GM10248 (cell line): ENCODE measurements around the gene BMP7.

Experiments used
- CTCF ChIA-PET: fragments of 300-600 bp; sonication (Branson Sonifier 250); formaldehyde crosslinking; extraction: SDS; loops from one replicate; lab custom pipeline; 2021; ENCODE audit warnings: antibody characterized with exemption; lab: Yijun Ruan, JAX
- POLR2A ChIA-PET: fragments of 350-650 bp; sonication (Branson Sonifier 250); formaldehyde crosslinking; extraction: SDS; loops from one replicate; lab custom pipeline; 2020; ENCODE audit warnings: antibody characterized with exemption; lab: Yijun Ruan, JAX
- DNase-seq: peaks from one replicate; pipeline ENCODE4 v3.0.0; 2012; ENCODE audit errors: extremely low spot score
- TF ChIP-seq, protein P1 (sequence below): IDR thresholded peaks from 2 replicates; pipeline ENCODE4 v1.5.1; 2012; ENCODE audit warnings: mild to moderate bottlenecking, low read depth; ENCODE audit errors: extremely low read depth, missing control alignments, control extremely low read depth

The BMP7 gene

GRCh38 chr20:57176842-57177241, 89.6 kb downstream of the BMP7 start:
- no peak for DNase-seq
- POLR2A ChIA-PET = no interaction called here
- CTCF ChIA-PET = interaction anchor here (0.9 to 1.4 kb wide), 3 partner anchors 12 to 24 kb away, joined by 3 read pairs; no protein-coding TSS in a partner anchor
- TF ChIP-seq, protein P1, sequence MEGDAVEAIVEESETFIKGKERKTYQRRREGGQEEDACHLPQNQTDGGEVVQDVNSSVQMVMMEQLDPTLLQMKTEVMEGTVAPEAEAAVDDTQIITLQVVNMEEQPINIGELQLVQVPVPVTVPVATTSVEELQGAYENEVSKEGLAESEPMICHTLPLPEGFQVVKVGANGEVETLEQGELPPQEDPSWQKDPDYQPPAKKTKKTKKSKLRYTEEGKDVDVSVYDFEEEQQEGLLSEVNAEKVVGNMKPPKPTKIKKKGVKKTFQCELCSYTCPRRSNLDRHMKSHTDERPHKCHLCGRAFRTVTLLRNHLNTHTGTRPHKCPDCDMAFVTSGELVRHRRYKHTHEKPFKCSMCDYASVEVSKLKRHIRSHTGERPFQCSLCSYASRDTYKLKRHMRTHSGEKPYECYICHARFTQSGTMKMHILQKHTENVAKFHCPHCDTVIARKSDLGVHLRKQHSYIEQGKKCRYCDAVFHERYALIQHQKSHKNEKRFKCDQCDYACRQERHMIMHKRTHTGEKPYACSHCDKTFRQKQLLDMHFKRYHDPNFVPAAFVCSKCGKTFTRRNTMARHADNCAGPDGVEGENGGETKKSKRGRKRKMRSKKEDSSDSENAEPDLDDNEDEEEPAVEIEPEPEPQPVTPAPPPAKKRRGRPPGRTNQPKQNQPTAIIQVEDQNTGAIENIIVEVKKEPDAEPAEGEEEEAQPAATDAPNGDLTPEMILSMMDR = no peak

- ChIA-PET CTCF (no interaction called here), POLR2A (no interaction called here)
- no peak for DNase-seq
- TF ChIP-seq, protein P1 = no peak
These were observed 90.9 kb downstream of the BMP7 start for GRCh38 chr20:57175397-57176010.

GRCh38 chr20:57174737-57175136, 91.7 kb downstream of the BMP7 start:
- ChIA-PET POLR2A (no interaction called here), CTCF (no interaction called here)
- no peak for DNase-seq
- TF ChIP-seq, protein P1 = no peak

GRCh38 chr20:57173986-57174385, 92.5 kb downstream of the BMP7 start:
- TF ChIP-seq, protein P1 = no peak
- ChIA-PET CTCF (interaction anchor here (1.1 kb wide), 1 partner anchor 11 kb away, joined by 4 read pairs; no protein-coding TSS in a partner anchor), POLR2A (no interaction called here)
- DNase-seq = no peak

DNA sequence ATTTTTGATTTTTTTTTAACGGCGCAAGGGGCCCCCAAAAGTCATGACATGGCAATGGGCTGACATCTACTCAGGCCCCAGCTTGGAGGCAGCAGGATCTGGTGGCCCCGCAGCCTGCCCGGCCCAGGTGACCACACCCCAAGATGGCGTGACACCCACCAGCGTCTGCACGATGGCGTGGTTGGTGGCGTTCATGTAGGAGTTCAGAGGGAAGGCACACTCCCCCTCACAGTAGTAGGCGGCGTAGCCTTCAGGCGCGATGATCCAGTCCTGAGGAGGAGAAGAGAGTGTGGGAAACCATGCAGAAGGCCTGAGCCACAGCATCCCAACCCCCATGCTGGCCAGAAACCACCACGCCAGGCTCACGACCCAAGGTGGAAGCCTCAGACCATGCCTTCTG, 93.4 kb downstream of the BMP7 start:
- TF ChIP-seq, protein P1 = no peak
- DNase-seq = no peak
- CTCF ChIA-PET = interaction anchor here (1.0 kb wide), 1 partner anchor 28 kb away, joined by 3 read pairs; no protein-coding TSS in a partner anchor
- POLR2A ChIA-PET = no interaction called here

DNA sequence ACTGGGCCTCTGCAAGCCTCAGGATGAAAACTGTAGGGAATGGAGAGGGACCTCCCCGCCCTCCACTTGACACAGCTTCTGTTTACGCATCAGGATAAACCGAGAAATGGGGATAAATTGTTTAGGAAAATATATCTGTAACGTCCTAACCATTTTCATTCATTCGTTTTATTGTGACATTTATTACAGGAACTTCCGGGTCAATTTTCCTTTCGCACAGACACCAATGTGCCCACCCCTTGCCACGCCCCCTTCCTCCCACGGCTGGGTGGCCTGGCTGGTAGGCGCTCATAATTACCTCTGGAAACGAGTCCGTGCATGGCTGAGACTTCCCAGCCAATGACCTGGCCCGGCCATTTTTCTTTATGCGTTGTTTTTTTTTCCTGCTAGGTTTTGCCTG, 96.1 kb downstream of the BMP7 start:
- CTCF ChIA-PET = no interaction called here
- POLR2A ChIA-PET = no interaction called here
- no peak for DNase-seq
- TF ChIP-seq, protein P1 = no peak

DNA sequence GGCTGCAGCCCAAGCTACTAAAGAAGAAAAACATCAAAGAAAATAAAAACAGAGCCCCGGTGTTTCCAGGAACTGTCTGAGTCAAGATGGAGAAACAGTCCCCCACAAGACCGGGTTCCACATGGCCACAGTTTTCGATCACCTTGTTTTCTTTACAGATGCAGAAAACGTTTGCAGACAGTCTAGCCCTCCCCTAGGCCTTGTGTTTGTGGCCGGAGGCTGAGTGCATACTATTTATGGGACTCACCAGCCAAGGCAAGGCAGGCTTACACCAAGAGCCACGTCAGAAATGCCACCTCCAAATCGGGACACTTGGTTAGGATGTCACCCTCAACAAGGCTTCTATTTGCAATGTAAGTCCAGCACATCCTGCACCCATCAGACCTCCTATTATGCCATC, 97.3 kb downstream of the BMP7 start:
- POLR2A ChIA-PET = no interaction called here
- CTCF ChIA-PET = no interaction called here
- TF ChIP-seq, protein P1 = no peak
- no peak for DNase-seq
